HCT116 (cell line): ENCODE results near the gene TTLL5. TPM values are rescaled to one million over a fixed set of nuclear protein-coding genes. Genes with fewer than 3 reads are reported as not detected.

Experiments
- ATAC-seq: fragments of 200-7000 bp; cut with Tn5 transposase; 2 replicates; pipeline ENCODE4 v1.9.1; 2020; ENCODE audit warnings: mild to moderate bottlenecking, moderate library complexity
- BruUV-seq: library from RNA; stranded (reverse); fragments of 400-500 nt; replicated peaks from 2 replicates; lab custom pipeline; 2021; lab: Mats Ljungman, UMichigan
- CTCF ChIA-PET: fragments of 300-600 bp; sonication (Branson Sonifier 250); formaldehyde crosslinking; loops from one replicate; lab custom pipeline; 2021; ENCODE audit warnings: antibody characterized with exemption; lab: Charles Lee
- POLR2A ChIA-PET: fragments of 300-600, 350-600 bp; sonication (Branson Sonifier 250); formaldehyde crosslinking; loops from one replicate; lab custom pipeline; 2021; ENCODE audit warnings: antibody characterized with exemption; lab: Charles Lee
- RAD21 ChIA-PET, 2 experiments: fragments of 300-600 bp; sonication (Branson Sonifier 250); formaldehyde crosslinking; loops; one replicate each; lab custom pipeline; 2023; ENCODE audit warnings: low total read pairs in 2 of 2; ENCODE audit not compliant: uncharacterized antibody in 2 of 2, unreplicated experiment in 2 of 2, low non-redundant PET in 1 of 2; lab: Charles Lee
- DNase-seq: peaks from one replicate; pipeline ENCODE4 v3.0.0-alpha.2; 2010; ENCODE audit warnings: low read depth, low spot score
- H2AFZ ChIP-seq: fragments of 200-600 bp; shearing (Covaris generic), sonication (generic); 2 replicates; pipeline ENCODE4 v1.6.1; 2017; ENCODE audit warnings: low read depth, mixed run types, mixed read lengths, antibody characterized with exemption, low read length; ENCODE audit not compliant: poor library complexity, severe bottlenecking
- H3K27ac ChIP-seq: 2 replicates; pipeline ENCODE4 v1.5.1; 2012; ENCODE audit warnings: low read depth, low read length
- H3K27me3 ChIP-seq: fragments of 200-600 bp; sonication (generic); 2 replicates; pipeline ENCODE4 v1.6.1; 2016; ENCODE audit warnings: mixed run types, low read length, mixed read lengths; ENCODE audit not compliant: insufficient read depth
- H3K36me3 ChIP-seq, 2 experiments: fragments of 200-500 bp in 1 of 2; fragments of 200-600 bp in 1 of 2; sonication (Bioruptor generic) in 1 of 2; sonication (generic) in 1 of 2; 2 replicates each; pipeline versions ENCODE4 v1.5.1 to v1.6.1; 2014 to 2016; ENCODE audit warnings: low read length in 2 of 2, inconsistent platforms in 1 of 2, mixed read lengths in 1 of 2, mixed run types in 1 of 2; ENCODE audit not compliant: insufficient read depth in 2 of 2, control insufficient read depth in 1 of 2
- H3K4me1 ChIP-seq, 2 experiments: fragments of 200-600 bp in 1 of 2; sonication (generic) in 1 of 2; 2 replicates each; pipeline versions ENCODE4 v1.5.1 to v1.6.1; 2012 to 2017; ENCODE audit warnings: low read length in 2 of 2, inconsistent platforms in 1 of 2, mild to moderate bottlenecking in 1 of 2, mixed read lengths in 1 of 2, mixed run types in 1 of 2, moderate library complexity in 1 of 2; ENCODE audit not compliant: insufficient read depth in 2 of 2, control insufficient read depth in 1 of 2
- H3K4me2 ChIP-seq: fragments of 200-600 bp; sonication (generic); 2 replicates; pipeline ENCODE4 v1.6.1; 2017; ENCODE audit warnings: mixed run types, low read length, mixed read lengths
- H3K4me3 ChIP-seq, 2 experiments: fragments of 200-600 bp in 1 of 2; sonication (generic) in 1 of 2; replicated peaks in 1 of 2; 2 replicates each; pipeline ENCODE4 v1.5.1; 2011 to 2016; ENCODE audit warnings: low read length in 2 of 2, control low read depth in 1 of 2, low read depth in 1 of 2, mild to moderate bottlenecking in 1 of 2, mixed read lengths in 1 of 2, mixed run types in 1 of 2
- H3K79me2 ChIP-seq: fragments of 200-600 bp; sonication (generic); 2 replicates; pipeline ENCODE4 v1.6.1; 2017; ENCODE audit warnings: mild to moderate bottlenecking, mixed run types, low read length, moderate library complexity, mixed read lengths; ENCODE audit not compliant: insufficient read depth
- H3K9ac ChIP-seq: fragments of 200-600 bp; sonication (generic); 2 replicates; pipeline ENCODE4 v1.6.1; 2016; ENCODE audit warnings: low read length, mixed read lengths
- H3K9me2 ChIP-seq: fragments of 200-600 bp; sonication (generic), shearing (Covaris generic); 2 replicates; pipeline ENCODE4 v1.6.1; 2017; ENCODE audit warnings: mixed run types, mild to moderate bottlenecking, moderate library complexity; ENCODE audit not compliant: insufficient read depth
- H3K9me3 ChIP-seq, 2 experiments: fragments of 200-500 bp in 1 of 2; fragments of 200-600 bp in 1 of 2; sonication (Bioruptor generic) in 1 of 2; sonication (generic) in 1 of 2; 2 replicates each; pipeline ENCODE4 v1.6.1; 2014 to 2017; ENCODE audit warnings: low read length in 2 of 2, mixed read lengths in 2 of 2, inconsistent platforms in 1 of 2, low read depth in 1 of 2, mild to moderate bottlenecking in 1 of 2, mixed run types in 1 of 2, moderate library complexity in 1 of 2; ENCODE audit not compliant: control insufficient read depth in 1 of 2, insufficient read depth in 1 of 2
- H4K20me1 ChIP-seq: fragments of 200-600 bp; sonication (generic), shearing (Covaris generic); 2 replicates; pipeline ENCODE4 v1.6.1; 2017; ENCODE audit warnings: mixed run types, mild to moderate bottlenecking, moderate library complexity; ENCODE audit not compliant: insufficient read depth
- CEBPB ChIP-seq: IDR thresholded peaks from 2 replicates; pipeline ENCODE4 v1.6.1; 2012; ENCODE audit warnings: low read depth
- CTCF ChIP-seq, 3 experiments: fragments of 200-600 bp in 1 of 3; sonication (generic) in 1 of 3; IDR thresholded peaks in 2 of 3; conservative IDR thresholded peaks in 1 of 3; 2 replicates each; pipeline ENCODE4 v1.5.1; 2012 to 2017; ENCODE audit warnings: low read depth in 2 of 3, low read length in 2 of 3, antibody characterized with exemption in 1 of 3, borderline replicate concordance in 1 of 3, control low read depth in 1 of 3, mild to moderate bottlenecking in 1 of 3, mixed read lengths in 1 of 3, mixed run types in 1 of 3, moderate library complexity in 1 of 3; ENCODE audit not compliant: insufficient read depth in 1 of 3
- ELF1 ChIP-seq: IDR thresholded peaks from 2 replicates; pipeline ENCODE4 v1.6.1; 2012; ENCODE audit warnings: low read depth, borderline replicate concordance
- EZH2phosphoT487 ChIP-seq: fragments of 200-600 bp; IDR thresholded peaks from 2 replicates; pipeline ENCODE4 v1.6.1; 2018; ENCODE audit warnings: antibody characterized with exemption, borderline replicate concordance
- FOSL1 ChIP-seq: IDR thresholded peaks from 2 replicates; pipeline ENCODE4 v1.6.1; 2012; ENCODE audit warnings: low read depth
- MAX ChIP-seq: IDR thresholded peaks from 2 replicates; pipeline ENCODE4 v1.6.1; 2012
- RAD21 ChIP-seq: IDR thresholded peaks from 2 replicates; pipeline ENCODE4 v1.6.1; 2012; ENCODE audit warnings: low read depth, mild to moderate bottlenecking
- REST ChIP-seq: IDR thresholded peaks from 2 replicates; pipeline ENCODE4 v1.6.1; 2012; ENCODE audit warnings: low read depth
- SIN3A ChIP-seq: IDR thresholded peaks from 2 replicates; pipeline ENCODE4 v1.6.1; 2012; ENCODE audit warnings: low read depth
- SRF ChIP-seq: IDR thresholded peaks from 2 replicates; pipeline ENCODE4 v1.6.1; 2012; ENCODE audit warnings: low read depth
- YY1 ChIP-seq: IDR thresholded peaks from 2 replicates; pipeline ENCODE4 v1.6.1; 2011; ENCODE audit warnings: low read length, low read depth, moderate library complexity, mild to moderate bottlenecking; ENCODE audit not compliant: insufficient replicate concordance; ENCODE audit errors: extremely low read depth
- ZFX ChIP-seq: fragments of 450-650 bp; IDR thresholded peaks from 2 replicates; pipeline ENCODE4 v1.6.1; 2017
- intact Hi-C: fragments of 100-400 bp; cut with micrococcal nuclease; formaldehyde crosslinking; loops from 2 replicates; pipeline ENCODE4 v1.10.0; 2022
- total RNA-seq: library from RNA; stranded (reverse); gene quantifications from one replicate; pipeline ENCODE4 v1.2.1, GENCODE V29; 2021; ENCODE audit not compliant: unreplicated experiment

TTLL5 gene
- total RNA-seq, 1 experiment from 2014 or later: 26.2 TPM

GRCh38 chr14:75723716-75724115 is 62.7 kb downstream of the TTLL5 start:
- RAD21 ChIA-PET: interaction anchor here in 1 of 2 experiments (0.6 kb wide), 1 partner anchor 106 kb away, joined by 5 read pairs; no protein-coding TSS in a partner anchor
- POLR2A ChIA-PET: no interaction called here
- H3K79me2 ChIP-seq: no peaks in the 10 kb centered on the region
- CTCF ChIA-PET: interaction anchor here (1.5 kb wide), 1 partner anchor 13 kb away, joined by 3 read pairs; no protein-coding TSS in a partner anchor
- H2AFZ ChIP-seq: no peak overlapping the region
- DNase-seq: no peak
- H3K9me2 ChIP-seq: no peaks in the 10 kb centered on the region
- peaks cover 0 to 23% of the 10 kb centered on the region in 2 experiments; a peak in 1 of 4 replicates for H3K36me3 ChIP-seq
- H3K27ac ChIP-seq: no peak overlapping the region
- no peaks in the 10 kb centered on the region for H3K27me3 ChIP-seq
- no peak overlapping the region for H3K9ac ChIP-seq
- no peaks in the 10 kb centered on the region for H4K20me1 ChIP-seq
- TF ChIP-seq ELF1 (no peak), RAD21 (no peak), SIN3A (no peak), FOSL1 (no peak), REST (no peak), EZH2phosphoT487 (no peak), CEBPB (no peak), SRF (no peak), ZFX (no peak), YY1 (no peak), MAX (no peak), CTCF (IDR thresholded peaks at IDR 0.05 in 2 of 3, conservative IDR thresholded peaks at IDR 0.05 in 1 of 3; ENCODE audit: borderline replicate concordance in 1 of 3, insufficient read depth in 1 of 3, low read depth in 2 of 3, low read length in 2 of 3) (no peak)
- ATAC-seq: no peak
- BruUV-seq: no TSS peak
- intact Hi-C loops: no loop called here
- H3K4me2 ChIP-seq: no peak overlapping the region
- H3K9me3 ChIP-seq: no peaks in the 10 kb centered on the region
- H3K4me3 ChIP-seq: no peak overlapping the region
- H3K4me1 ChIP-seq: no peaks in the 10 kb centered on the region
